ENCODE data around the gene ZNF35. TPM values are rescaled to one million over a fixed set of nuclear protein-coding genes. Genes with fewer than 3 reads are reported as not detected.

Gene ZNF35
- total RNA-seq, 1 donor from 2014 or later = 14.5 TPM

DNA sequence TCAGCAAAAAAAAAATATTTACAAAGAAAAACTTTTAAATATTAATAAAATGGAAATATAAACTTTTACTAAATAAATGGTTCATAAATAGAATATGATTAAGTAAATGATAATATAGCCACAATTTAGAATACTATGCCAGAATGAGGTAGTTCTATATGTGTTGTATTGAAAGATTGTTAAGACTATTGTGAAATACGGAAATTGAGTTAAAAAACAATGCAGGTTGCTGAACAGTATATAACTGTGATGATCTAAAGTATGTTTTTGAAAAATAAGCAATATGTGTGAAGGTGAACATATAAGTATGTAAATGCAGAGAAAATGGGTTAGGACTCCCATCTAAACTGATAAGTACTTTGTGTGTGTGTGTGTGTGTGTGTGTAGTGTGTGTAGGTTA is 1.2 kb downstream of the ZNF35 start:
- Mint-ChIP-seq H3K36me3 (ENCODE audit: low read depth, unreplicated experiment) (peaks cover 30% of the 10 kb centered on the region), H3K4me3 (ENCODE audit: unreplicated experiment) (peak overlapping the region; percentile 91), H3K9me3 (ENCODE audit: unreplicated experiment) (peaks cover 6% of the 10 kb centered on the region), H3K27me3 (ENCODE audit: low read depth, unreplicated experiment) (no peaks in the 10 kb centered on the region), H3K4me1 (ENCODE audit: low read depth, unreplicated experiment) (peaks cover 9% of the 10 kb centered on the region), H3K27ac (ENCODE audit: unreplicated experiment) (no peak overlapping the region)
- no peaks in the 10 kb centered on the region for H4K20me1 ChIP-seq (ENCODE audit: insufficient read depth, low read length)
- no peak overlapping the region for H3K27ac ChIP-seq (ENCODE audit: low read depth, low read length)
- FAIRE-seq (no peak), DNase-seq (ENCODE audit: low read depth) (no peak)
- H3K4me3 ChIP-seq (ENCODE audit: insufficient read depth, low read depth, low read length) = peak overlapping the region; percentile 77
- H3K27me3 ChIP-seq (ENCODE audit: insufficient read depth, low read length) = no peaks in the 10 kb centered on the region
- H3K36me3 ChIP-seq (ENCODE audit: insufficient read depth, low read length) = peaks cover 39% of the 10 kb centered on the region
- H3K9me3 ChIP-seq (ENCODE audit: insufficient read depth, low read depth, low read length) = peaks cover 12% of the 10 kb centered on the region
- no peak overlapping the region for H3K9ac ChIP-seq (ENCODE audit: low read length)
- no peak overlapping the region for H2AFZ ChIP-seq (ENCODE audit: low read depth, low read length)
- TF ChIP-seq, protein P1, sequence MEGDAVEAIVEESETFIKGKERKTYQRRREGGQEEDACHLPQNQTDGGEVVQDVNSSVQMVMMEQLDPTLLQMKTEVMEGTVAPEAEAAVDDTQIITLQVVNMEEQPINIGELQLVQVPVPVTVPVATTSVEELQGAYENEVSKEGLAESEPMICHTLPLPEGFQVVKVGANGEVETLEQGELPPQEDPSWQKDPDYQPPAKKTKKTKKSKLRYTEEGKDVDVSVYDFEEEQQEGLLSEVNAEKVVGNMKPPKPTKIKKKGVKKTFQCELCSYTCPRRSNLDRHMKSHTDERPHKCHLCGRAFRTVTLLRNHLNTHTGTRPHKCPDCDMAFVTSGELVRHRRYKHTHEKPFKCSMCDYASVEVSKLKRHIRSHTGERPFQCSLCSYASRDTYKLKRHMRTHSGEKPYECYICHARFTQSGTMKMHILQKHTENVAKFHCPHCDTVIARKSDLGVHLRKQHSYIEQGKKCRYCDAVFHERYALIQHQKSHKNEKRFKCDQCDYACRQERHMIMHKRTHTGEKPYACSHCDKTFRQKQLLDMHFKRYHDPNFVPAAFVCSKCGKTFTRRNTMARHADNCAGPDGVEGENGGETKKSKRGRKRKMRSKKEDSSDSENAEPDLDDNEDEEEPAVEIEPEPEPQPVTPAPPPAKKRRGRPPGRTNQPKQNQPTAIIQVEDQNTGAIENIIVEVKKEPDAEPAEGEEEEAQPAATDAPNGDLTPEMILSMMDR (IDR thresholded peaks at IDR 0.05; ENCODE audit: insufficient read depth, low read depth, low read length) = no peak
- TF ChIP-seq EZH2 (IDR thresholded peaks at IDR 0.05; ENCODE audit: insufficient read depth, low read length) = no peak
- peaks cover 39% of the 10 kb centered on the region for H3K79me2 ChIP-seq (ENCODE audit: insufficient read depth, low read length)
- H3K4me1 ChIP-seq (ENCODE audit: insufficient read depth, low read length) = no peaks in the 10 kb centered on the region
- H3K4me2 ChIP-seq (ENCODE audit: low read length) = peak overlapping the region; percentile 88

DNA sequence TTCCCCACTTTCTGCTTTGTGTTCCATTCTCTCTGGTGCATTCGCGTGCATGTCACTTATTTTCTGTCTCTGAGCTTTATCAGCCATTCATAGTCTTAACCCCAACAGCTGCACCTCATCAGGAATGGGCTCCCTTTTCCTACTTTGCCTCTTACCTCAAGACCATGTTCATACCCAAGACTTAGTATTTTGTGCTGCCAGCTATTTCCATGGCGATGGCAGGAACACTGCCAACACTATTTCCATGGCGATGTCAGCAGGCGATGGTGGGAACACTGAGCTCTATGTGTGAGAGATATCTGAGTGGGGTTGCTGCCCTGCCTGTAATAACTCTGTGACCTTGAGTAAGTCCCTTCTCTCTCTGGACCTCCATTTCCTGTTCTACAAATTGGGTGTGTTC is 5.5 kb downstream of the ZNF35 start:
- no peaks in the 10 kb centered on the region for H4K20me1 ChIP-seq (ENCODE audit: insufficient read depth, low read length)
- DNase-seq (ENCODE audit: low read depth) (no peak), FAIRE-seq (no peak)
- H3K4me1 ChIP-seq (ENCODE audit: insufficient read depth, low read length) = no peaks in the 10 kb centered on the region
- H3K79me2 ChIP-seq (ENCODE audit: insufficient read depth, low read length) = peaks cover 29% of the 10 kb centered on the region
- no peak for TF ChIP-seq EZH2 (IDR thresholded peaks at IDR 0.05; ENCODE audit: insufficient read depth, low read length)
- TF ChIP-seq, protein P1 (IDR thresholded peaks at IDR 0.05; ENCODE audit: insufficient read depth, low read depth, low read length) = no peak
- H2AFZ ChIP-seq (ENCODE audit: low read depth, low read length) = no peak overlapping the region
- H3K27ac Mint-ChIP-seq (ENCODE audit: unreplicated experiment) = no peak overlapping the region
- peaks cover 6% of the 10 kb centered on the region for H3K4me1 Mint-ChIP-seq (ENCODE audit: low read depth, unreplicated experiment)
- H3K9me3 Mint-ChIP-seq (ENCODE audit: unreplicated experiment) = peaks cover 19% of the 10 kb centered on the region
- H3K27me3 ChIP-seq (ENCODE audit: insufficient read depth, low read length) = no peaks in the 10 kb centered on the region
- H3K36me3 Mint-ChIP-seq (ENCODE audit: low read depth, unreplicated experiment) = peaks cover 53% of the 10 kb centered on the region
- no peaks in the 10 kb centered on the region for H3K27me3 Mint-ChIP-seq (ENCODE audit: low read depth, unreplicated experiment)
- H3K4me3 ChIP-seq (ENCODE audit: insufficient read depth, low read depth, low read length) = no peak overlapping the region
- H3K27ac ChIP-seq (ENCODE audit: low read depth, low read length) = no peak overlapping the region
- peaks cover 62% of the 10 kb centered on the region for H3K36me3 ChIP-seq (ENCODE audit: insufficient read depth, low read length)
- H3K9me3 ChIP-seq (ENCODE audit: insufficient read depth, low read depth, low read length) = peaks cover 32% of the 10 kb centered on the region
- no peak overlapping the region for H3K4me3 Mint-ChIP-seq (ENCODE audit: unreplicated experiment)
- no peak overlapping the region for H3K4me2 ChIP-seq (ENCODE audit: low read length)
- no peak overlapping the region for H3K9ac ChIP-seq (ENCODE audit: low read length)

DNA sequence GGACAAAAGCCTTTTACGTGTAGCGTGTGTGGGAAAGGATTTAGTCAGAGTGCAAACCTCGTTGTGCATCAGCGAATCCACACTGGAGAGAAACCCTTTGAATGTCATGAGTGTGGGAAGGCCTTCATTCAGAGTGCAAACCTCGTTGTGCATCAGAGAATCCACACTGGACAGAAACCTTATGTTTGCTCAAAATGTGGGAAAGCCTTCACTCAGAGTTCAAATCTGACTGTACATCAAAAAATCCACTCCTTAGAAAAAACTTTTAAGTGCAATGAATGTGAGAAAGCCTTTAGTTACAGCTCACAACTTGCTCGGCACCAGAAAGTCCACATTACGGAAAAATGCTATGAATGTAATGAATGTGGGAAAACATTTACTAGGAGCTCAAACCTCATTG is 10.5 kb downstream of the ZNF35 start:
- DNase-seq (ENCODE audit: low read depth) = no peak
- Mint-ChIP-seq H3K27ac (ENCODE audit: unreplicated experiment) (no peak overlapping the region), H3K9me3 (ENCODE audit: unreplicated experiment) (peaks cover 39% of the 10 kb centered on the region), H3K36me3 (ENCODE audit: low read depth, unreplicated experiment) (peaks cover 64% of the 10 kb centered on the region), H3K27me3 (ENCODE audit: low read depth, unreplicated experiment) (no peaks in the 10 kb centered on the region), H3K4me3 (ENCODE audit: unreplicated experiment) (no peak overlapping the region), H3K4me1 (ENCODE audit: low read depth, unreplicated experiment) (no peaks in the 10 kb centered on the region)
- FAIRE-seq = no peak
- no peak for TF ChIP-seq EZH2 (IDR thresholded peaks at IDR 0.05; ENCODE audit: insufficient read depth, low read length)
- TF ChIP-seq, protein P1 (IDR thresholded peaks at IDR 0.05; ENCODE audit: insufficient read depth, low read depth, low read length) = no peak
- Histone ChIP-seq H3K79me2 (ENCODE audit: insufficient read depth, low read length) (peaks cover 4% of the 10 kb centered on the region), H3K4me3 (ENCODE audit: insufficient read depth, low read depth, low read length) (no peak overlapping the region), H3K4me2 (ENCODE audit: low read length) (no peak overlapping the region), H2AFZ (ENCODE audit: low read depth, low read length) (no peak overlapping the region), H3K27ac (ENCODE audit: low read depth, low read length) (no peak overlapping the region), H3K9me3 (ENCODE audit: insufficient read depth, low read depth, low read length) (peaks cover 54% of the 10 kb centered on the region), H3K36me3 (ENCODE audit: insufficient read depth, low read length) (peaks cover 53% of the 10 kb centered on the region), H3K9ac (ENCODE audit: low read length) (no peak overlapping the region), H3K27me3 (ENCODE audit: insufficient read depth, low read length) (no peaks in the 10 kb centered on the region), H4K20me1 (ENCODE audit: insufficient read depth, low read length) (no peaks in the 10 kb centered on the region), H3K4me1 (ENCODE audit: insufficient read depth, low read length) (no peaks in the 10 kb centered on the region)
